ENCODE results near the gene GABRA6.
A peak's percentile ranks its signal among the peaks of the same experiment; 100 is the strongest.
"Not testable (repeated sequence)": the region's sequence is repeated elsewhere in the genome, so short reads cannot be mapped to it uniquely, and the experiment has no call there.

The GABRA6 gene

GRCh38 chr5:161685461-161685860 is at the start of gene GABRA6:
Gene GABRA6, plus strand, starts transcription at chr5:161685721. Its CDS starts 269 bp downstream, at chr5:161685990.
- intact Hi-C loops (cut with DNase I): no loop called here
- DNase-seq: no peak

GRCh38 chr5:161637591-161637990 is 47.9 kb upstream of the GABRA6 start:
- DNase-seq: no peak
- intact Hi-C loops (cut with DNase I): no loop called here

DNA sequence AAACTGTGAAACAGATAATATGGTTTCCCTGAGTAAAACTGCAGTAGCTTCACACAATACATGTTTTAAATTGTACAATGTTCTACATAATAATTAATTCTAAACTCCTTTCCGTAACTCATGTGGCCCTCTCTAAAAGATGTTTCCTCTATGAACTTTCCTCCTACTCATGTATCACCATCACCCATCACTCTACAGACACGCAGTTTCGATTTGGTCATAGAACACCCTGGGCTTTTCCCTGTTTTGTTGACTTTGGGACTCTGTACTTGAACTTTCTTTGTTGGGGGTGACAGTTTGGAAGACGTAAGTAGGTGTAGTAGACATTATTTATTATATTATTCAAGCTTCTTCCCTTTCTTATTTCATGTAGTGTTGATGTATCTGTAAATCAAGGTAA is 44.1 kb upstream of the GABRA6 start:
- no peak for DNase-seq
- intact Hi-C loops (cut with DNase I): no loop called here

DNA sequence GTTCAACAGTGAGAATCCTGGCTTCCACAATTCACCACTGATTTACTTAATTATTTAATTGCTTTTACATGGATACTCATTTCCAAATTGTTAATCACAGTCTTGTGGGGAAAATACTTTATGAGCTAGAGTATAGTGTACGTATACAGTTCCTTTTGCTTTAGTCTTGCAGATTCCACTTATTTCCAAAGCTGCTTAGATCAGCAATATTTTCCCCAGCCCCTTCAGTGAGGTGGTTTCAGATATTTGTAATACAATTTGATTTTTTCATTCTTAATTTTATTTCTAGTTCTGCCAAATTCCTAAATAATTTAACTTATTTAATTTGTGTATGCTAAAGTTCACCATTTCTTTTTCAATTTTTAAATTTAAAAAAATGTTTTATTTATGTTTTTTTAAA is 40.3 kb upstream of the GABRA6 start:
- no peak for DNase-seq
- intact Hi-C loops (cut with DNase I): no loop called here

GRCh38 chr5:161651926-161652325 is 33.6 kb upstream of the GABRA6 start:
- DNase-seq: not testable (repeated sequence)

GRCh38 chr5:161660806-161661205 is 24.7 kb upstream of the GABRA6 start:
- intact Hi-C loops (cut with DNase I): no loop called here
- peak in 2 of 10 donors; percentile 33 to 66 for DNase-seq

More at GRCh38 chr5:161651926-161652325, 33.6 kb upstream of the GABRA6 start:
- intact Hi-C loops (cut with DNase I): not testable (repeated sequence)

DNA sequence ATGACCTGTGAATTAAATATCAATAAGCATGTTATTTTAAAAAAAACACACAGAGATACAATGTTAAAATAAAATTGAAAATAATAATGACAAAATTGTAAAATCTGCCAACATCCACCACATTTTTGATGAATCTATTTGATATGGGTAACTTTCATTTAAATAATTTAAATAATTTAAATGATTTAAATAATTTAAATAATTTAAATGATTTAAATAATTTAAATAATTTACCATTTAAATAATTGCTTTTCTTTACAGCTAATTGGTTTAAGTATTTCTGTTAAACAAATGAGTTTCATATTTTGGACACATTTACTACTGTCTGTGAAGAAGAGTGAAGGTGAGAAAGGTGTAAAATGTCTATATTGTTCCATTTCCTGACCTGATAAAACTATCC is 22.1 kb upstream of the GABRA6 start:
- intact Hi-C loops (cut with DNase I): no loop called here
- no peak for DNase-seq

- DNase-seq: no peak
- intact Hi-C loops (cut with DNase I): no loop called here
Observed at GRCh38 chr5:161676103-161676502, 9.4 kb upstream of the GABRA6 start.

GRCh38 chr5:161686149-161686548 is 628 bp downstream of the GABRA6 start:
- DNase-seq: no peak
- intact Hi-C loops (cut with DNase I): no loop called here

- intact Hi-C loops (cut with DNase I): no loop called here
- DNase-seq: no peak
Observed at GRCh38 chr5:161686881-161687280, 1.4 kb downstream of the GABRA6 start.

- DNase-seq: no peak
- intact Hi-C loops (cut with DNase I): no loop called here
Observed at GRCh38 chr5:161687316-161687715, 1.8 kb downstream of the GABRA6 start.

- intact Hi-C loops (cut with DNase I): no loop called here
- DNase-seq: no peak
Observed at GRCh38 chr5:161691911-161692310, 6.4 kb downstream of the GABRA6 start.

GRCh38 chr5:161697001-161697400 is 11.5 kb downstream of the GABRA6 start:
- intact Hi-C loops (cut with DNase I): no loop called here
- peak in 1 of 10 donors; percentile 44 for DNase-seq

DNA sequence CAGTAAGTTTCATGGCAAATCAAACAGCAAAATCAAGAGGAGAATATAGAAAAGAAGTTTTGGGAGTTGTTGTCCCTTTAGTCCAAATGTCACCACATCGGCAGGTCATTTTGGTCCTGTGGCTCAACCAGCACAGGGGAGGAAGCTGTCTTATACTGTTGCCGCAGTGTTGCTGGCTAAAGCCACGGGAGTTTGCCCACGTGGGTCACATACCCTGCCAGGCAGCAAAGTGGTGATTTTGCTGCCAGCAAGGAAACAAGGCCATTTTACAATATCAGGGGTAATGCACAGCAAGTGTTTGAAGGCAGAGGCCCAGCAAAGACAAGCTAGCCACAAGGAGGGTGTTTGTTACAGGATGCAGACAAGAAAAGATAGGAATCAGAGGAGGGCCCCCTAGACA is 14.5 kb downstream of the GABRA6 start:
- intact Hi-C loops (cut with DNase I): no loop called here
- DNase-seq: peak in 1 of 10 donors; percentile 50

- intact Hi-C loops (cut with DNase I): no loop called here
- no peak for DNase-seq
Observed at GRCh38 chr5:161703528-161703927, 18.0 kb downstream of the GABRA6 start.

DNA sequence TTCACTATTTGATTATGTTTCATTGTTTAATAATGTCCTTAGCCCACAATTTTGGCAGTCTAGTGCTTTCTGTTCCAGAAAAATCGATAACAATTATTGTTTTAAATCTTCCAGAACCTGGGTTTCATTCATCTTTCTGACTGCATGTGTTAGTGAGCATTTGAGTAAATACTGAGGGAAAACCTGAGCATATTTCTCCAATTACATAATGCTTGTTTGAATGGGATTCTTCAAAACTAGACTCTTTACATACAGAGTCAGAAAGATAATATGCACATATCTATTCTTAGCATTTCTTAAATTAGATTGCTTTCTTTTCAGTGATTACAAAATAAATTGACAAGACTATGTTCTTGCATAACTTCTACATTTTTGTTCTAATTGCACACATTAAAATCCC is 21.9 kb downstream of the GABRA6 start:
- no peak for DNase-seq

GRCh38 chr5:161709239-161709638 is 23.7 kb downstream of the GABRA6 start:
- no peak for DNase-seq
- intact Hi-C loops (cut with DNase I): no loop called here

More for the DNA sequence above, 21.9 kb downstream of the GABRA6 start:
- intact Hi-C loops (cut with DNase I): no loop called here

GRCh38 chr5:161713042-161713441 is 27.5 kb downstream of the GABRA6 start:
- intact Hi-C loops (cut with DNase I): no loop called here
- DNase-seq: no peak

DNA sequence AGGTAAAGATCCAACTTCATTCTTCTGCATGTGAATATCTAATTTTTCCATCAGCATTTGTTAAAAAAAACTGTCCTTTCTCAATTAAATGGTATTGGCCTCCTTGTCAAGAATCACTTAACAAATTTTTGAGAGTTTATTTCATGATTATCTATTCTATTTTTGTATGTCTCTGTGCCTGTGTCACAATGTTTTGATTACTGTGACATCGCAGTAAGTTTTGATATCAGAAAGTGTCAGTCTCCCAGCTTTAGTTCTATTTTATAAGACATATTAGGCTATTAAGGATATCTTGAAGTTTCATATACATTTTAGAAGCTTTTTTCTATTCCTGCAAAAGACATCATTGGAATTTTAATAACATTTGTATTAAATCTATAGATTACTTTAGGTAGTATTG is 33.6 kb downstream of the GABRA6 start:
- no peak for DNase-seq
- intact Hi-C loops (cut with DNase I): no loop called here

DNA sequence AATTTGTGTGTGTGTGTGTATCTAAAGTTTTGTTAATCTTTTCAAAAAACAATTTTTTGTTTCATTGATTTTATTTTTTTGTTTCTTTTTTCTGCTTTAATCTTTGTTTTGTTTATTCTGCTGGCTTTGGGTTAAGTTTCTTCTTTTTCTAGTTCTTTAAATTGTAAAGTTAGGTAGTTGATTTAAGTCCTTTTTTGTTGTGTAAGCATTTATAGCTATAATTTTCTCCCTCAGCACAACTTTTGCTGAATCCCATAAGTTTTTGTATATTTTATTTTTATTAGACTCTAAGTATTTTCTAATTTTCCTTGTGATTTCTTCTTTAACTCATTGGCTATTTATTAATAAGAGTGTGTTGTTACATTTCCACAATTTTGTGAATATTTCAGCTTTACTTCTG is 34.9 kb downstream of the GABRA6 start:
- intact Hi-C loops (cut with DNase I): no loop called here
- DNase-seq: no peak

DNA sequence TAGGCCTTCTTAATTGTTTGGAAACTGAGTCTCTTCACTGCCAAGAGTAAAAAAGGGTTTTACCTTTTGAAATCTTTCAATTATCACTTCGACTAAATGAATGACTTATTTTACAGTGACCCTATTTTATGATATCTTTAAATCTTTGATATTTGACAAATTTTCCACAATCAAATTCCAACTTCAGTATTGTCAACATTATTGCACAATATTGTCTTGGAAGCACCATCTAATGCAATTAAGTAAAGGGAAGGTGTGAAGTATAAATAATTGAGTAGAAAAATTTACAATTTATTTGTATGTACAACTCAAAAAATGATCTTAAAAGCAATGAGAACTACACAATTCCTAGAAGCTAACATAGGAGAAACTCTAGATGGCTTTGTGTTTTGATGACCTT is 49.2 kb downstream of the GABRA6 start:
- no peak for DNase-seq
- intact Hi-C loops (cut with DNase I): no loop called here

DNA sequence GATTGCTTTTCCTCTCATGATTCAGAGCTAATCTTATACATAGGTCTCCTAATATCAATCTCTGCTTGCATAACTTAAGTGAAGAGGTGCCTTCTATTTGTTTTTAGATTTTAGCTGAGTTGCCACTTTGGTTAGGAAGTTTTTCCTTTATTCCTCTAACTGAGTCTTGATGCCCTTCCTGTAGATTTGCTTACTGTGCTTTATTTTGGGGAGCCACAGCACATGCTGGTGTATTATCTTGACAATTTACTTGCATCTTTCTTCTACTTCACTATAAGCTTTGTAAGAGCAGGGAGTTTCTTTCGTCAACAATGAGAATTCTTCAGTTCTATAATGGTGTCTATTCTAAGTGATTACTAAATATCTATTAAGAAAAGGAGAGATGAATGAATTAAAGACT is 54.9 kb downstream of the GABRA6 start:
- intact Hi-C loops (cut with DNase I): no loop called here
- DNase-seq: no peak

GRCh38 chr5:161744276-161744675 is 58.8 kb downstream of the GABRA6 start:
- intact Hi-C loops (cut with DNase I): no loop called here
- peak in 1 of 10 donors; percentile 59 for DNase-seq

Measured in posterior cingulate gyrus (tissue), 11 donors.